ENCODE results near the gene TBC1D22A.

The TBC1D22A gene

GRCh38 chr22:47032956-47033647, 270.7 kb downstream of the TBC1D22A start:
- no peak for DNase-seq (ENCODE audit: low read depth)

GRCh38 chr22:47033648-47034000, 271.2 kb downstream of the TBC1D22A start:
- no peak for DNase-seq (ENCODE audit: low read depth)

GRCh38 chr22:47034076-47034808, 271.8 kb downstream of the TBC1D22A start:
- DNase-seq (ENCODE audit: low read depth): no peak

- DNase-seq (ENCODE audit: low read depth): no peak
Measured at GRCh38 chr22:47034905-47035419, 272.5 kb downstream of the TBC1D22A start.

- DNase-seq (ENCODE audit: low read depth): no peak
Measured at GRCh38 chr22:47035425-47035881, 273.0 kb downstream of the TBC1D22A start.

- DNase-seq (ENCODE audit: low read depth): no peak
Measured at GRCh38 chr22:47036352-47036751, 273.9 kb downstream of the TBC1D22A start.

- no peak for DNase-seq (ENCODE audit: low read depth)
Measured at GRCh38 chr22:47036936-47037485, 274.6 kb downstream of the TBC1D22A start.

GRCh38 chr22:47038206-47038835, 275.9 kb downstream of the TBC1D22A start:
- DNase-seq (ENCODE audit: low read depth): no peak

GRCh38 chr22:47039356-47039755, 276.9 kb downstream of the TBC1D22A start:
- DNase-seq (ENCODE audit: low read depth): no peak

- no peak for DNase-seq (ENCODE audit: low read depth)
Measured at GRCh38 chr22:47040486-47041270, 278.2 kb downstream of the TBC1D22A start.

GRCh38 chr22:47041271-47042115, 279.0 kb downstream of the TBC1D22A start:
- no peak for DNase-seq (ENCODE audit: low read depth)

GRCh38 chr22:47042116-47042825, 279.8 kb downstream of the TBC1D22A start:
- DNase-seq (ENCODE audit: low read depth): no peak

- no peak for DNase-seq (ENCODE audit: low read depth)
Measured at GRCh38 chr22:47042861-47043496, 280.5 kb downstream of the TBC1D22A start.

- DNase-seq (ENCODE audit: low read depth): no peak
Measured at GRCh38 chr22:47043835-47044721, 281.6 kb downstream of the TBC1D22A start.

GRCh38 chr22:47044722-47045535, 282.5 kb downstream of the TBC1D22A start:
- no peak for DNase-seq (ENCODE audit: low read depth)

GRCh38 chr22:47045691-47046410, 283.4 kb downstream of the TBC1D22A start:
- DNase-seq (ENCODE audit: low read depth): no peak

All from activated T-cell treated with anti-CD3 and anti-CD28 coated beads for 1 hour (primary cell).